Measurements from ENCODE around the gene DNM1L. TPM values are rescaled to one million over a fixed set of nuclear protein-coding genes. Genes with fewer than 3 reads are reported as not detected.

Gene DNM1L
- polyA plus RNA-seq, 1 of the 3 experiments (the other 2 are of a cell fraction), result 26.6 TPM

DNA sequence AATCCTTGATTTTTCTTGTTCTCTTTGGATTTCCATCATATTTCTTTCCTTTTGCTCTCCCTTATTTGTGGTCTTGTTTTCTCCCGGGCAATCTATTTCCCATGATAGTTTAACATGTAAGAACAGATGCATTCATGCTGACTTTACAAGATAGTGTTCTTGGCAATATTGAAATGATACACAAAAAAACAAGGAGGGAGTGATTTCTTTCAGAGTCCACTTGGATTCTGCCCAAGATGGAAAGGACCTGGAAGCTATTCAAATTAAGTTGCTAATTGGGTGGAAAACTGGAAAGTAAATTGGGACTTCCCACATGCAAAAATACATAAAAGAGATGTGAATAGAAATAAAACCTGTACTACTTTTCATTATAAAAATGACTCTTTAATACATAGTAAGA lies 91.0 kb downstream of the DNM1L start:
- no peak overlapping the region for H3K4me3 ChIP-seq (ENCODE audit: low read depth in 2 of 2, low read length in 1 of 2)
- H4K20me1 ChIP-seq (ENCODE audit: insufficient read depth), result no peaks in the 10 kb centered on the region
- no peaks in the 10 kb centered on the region for H3K36me3 ChIP-seq (replicated peaks in 1 of 2; ENCODE audit: control insufficient read depth in 1 of 2, insufficient read depth in 2 of 2, low read length in 1 of 2)
- H3K9ac ChIP-seq, result no peak overlapping the region
- no peak overlapping the region for H2AFZ ChIP-seq (ENCODE audit: low read depth)
- DNase-seq, result no peak
- CTCF ChIA-PET, result interaction anchor here (1.5 to 3.5 kb wide), 2 partner anchors 8 to 14 kb away, joined by 3 to 22 read pairs; partner anchors contain the start of gene YARS2
- H3K4me1 ChIP-seq (ENCODE audit: control insufficient read depth in 1 of 2, insufficient read depth in 2 of 2, low read depth in 1 of 2, low read length in 1 of 2), result no peaks in the 10 kb centered on the region
- POLR2A ChIA-PET, result no interaction called here
- no peaks in the 10 kb centered on the region for H3K79me2 ChIP-seq (ENCODE audit: insufficient read depth)
- H3K4me2 ChIP-seq, result no peak overlapping the region
- no peaks in the 10 kb centered on the region for H3K9me2 ChIP-seq
- no peaks in the 10 kb centered on the region for H3F3A ChIP-seq (replicated peaks; ENCODE audit: insufficient read depth)
- TF ChIP-seq, protein P1, sequence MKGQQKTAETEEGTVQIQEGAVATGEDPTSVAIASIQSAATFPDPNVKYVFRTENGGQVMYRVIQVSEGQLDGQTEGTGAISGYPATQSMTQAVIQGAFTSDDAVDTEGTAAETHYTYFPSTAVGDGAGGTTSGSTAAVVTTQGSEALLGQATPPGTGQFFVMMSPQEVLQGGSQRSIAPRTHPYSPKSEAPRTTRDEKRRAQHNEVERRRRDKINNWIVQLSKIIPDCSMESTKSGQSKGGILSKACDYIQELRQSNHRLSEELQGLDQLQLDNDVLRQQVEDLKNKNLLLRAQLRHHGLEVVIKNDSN (IDR thresholded peaks at IDR 0.05; ENCODE audit: borderline replicate concordance, low read depth), result no peak
- TF ChIP-seq RCOR1 (IDR thresholded peaks at IDR 0.05; ENCODE audit: low read length), result no peak
- no peak for TF ChIP-seq SMC3 (IDR thresholded peaks at IDR 0.05; ENCODE audit: low read depth, low read length)
- TF ChIP-seq RXRA (IDR thresholded peaks at IDR 0.05; ENCODE audit: borderline replicate concordance, low read depth), result no peak
- TF ChIP-seq RAD21 (IDR thresholded peaks at IDR 0.05; ENCODE audit: low read length), result no peak
- no peak for TF ChIP-seq CHD2 (IDR thresholded peaks at IDR 0.05; ENCODE audit: low read length, partially characterized antibody)
- TF ChIP-seq, protein P2, sequence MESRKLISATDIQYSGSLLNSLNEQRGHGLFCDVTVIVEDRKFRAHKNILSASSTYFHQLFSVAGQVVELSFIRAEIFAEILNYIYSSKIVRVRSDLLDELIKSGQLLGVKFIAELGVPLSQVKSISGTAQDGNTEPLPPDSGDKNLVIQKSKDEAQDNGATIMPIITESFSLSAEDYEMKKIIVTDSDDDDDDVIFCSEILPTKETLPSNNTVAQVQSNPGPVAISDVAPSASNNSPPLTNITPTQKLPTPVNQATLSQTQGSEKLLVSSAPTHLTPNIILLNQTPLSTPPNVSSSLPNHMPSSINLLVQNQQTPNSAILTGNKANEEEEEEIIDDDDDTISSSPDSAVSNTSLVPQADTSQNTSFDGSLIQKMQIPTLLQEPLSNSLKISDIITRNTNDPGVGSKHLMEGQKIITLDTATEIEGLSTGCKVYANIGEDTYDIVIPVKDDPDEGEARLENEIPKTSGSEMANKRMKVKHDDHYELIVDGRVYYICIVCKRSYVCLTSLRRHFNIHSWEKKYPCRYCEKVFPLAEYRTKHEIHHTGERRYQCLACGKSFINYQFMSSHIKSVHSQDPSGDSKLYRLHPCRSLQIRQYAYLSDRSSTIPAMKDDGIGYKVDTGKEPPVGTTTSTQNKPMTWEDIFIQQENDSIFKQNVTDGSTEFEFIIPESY (IDR thresholded peaks at IDR 0.05; ENCODE audit: borderline replicate concordance, low read depth), result no peak
- TF ChIP-seq RFX5 (IDR thresholded peaks at IDR 0.05; ENCODE audit: low read length), result no peak
- no peak for TF ChIP-seq TEAD4 (IDR thresholded peaks at IDR 0.05; ENCODE audit: borderline replicate concordance, insufficient read depth)
- no peak for TF ChIP-seq ELF1 (IDR thresholded peaks at IDR 0.05)
- H3K27ac ChIP-seq (ENCODE audit: low read depth in 2 of 2, low read length in 1 of 2), result no peak overlapping the region
- H3K27me3 ChIP-seq (ENCODE audit: insufficient read depth), result no peaks in the 10 kb centered on the region
- WGBS (ENCODE audit: low lambda C conversion rate), result 39% methylated on average over 1 of the region's 1 CpG
- no peaks in the 10 kb centered on the region for H3K9me3 ChIP-seq

DNA sequence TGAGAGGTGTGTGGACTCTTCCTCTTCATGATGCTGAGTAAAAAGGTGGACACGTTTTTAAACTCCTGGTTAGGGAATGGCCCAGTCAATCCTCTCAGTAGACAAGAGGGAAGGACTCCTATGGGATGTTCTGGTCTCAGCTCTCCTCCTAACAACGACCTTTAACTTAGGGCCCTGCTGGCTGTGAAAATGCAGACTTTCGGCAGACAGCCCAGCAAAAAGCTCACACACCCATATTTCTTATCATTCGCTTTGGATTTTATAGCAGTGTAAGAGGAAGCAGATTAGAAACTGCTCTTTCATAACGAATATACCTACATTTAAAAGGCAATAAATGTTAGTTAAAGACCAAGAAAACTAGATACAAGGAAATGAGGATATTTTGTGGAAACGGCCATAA lies 94.6 kb downstream of the DNM1L start:
- no peaks in the 10 kb centered on the region for H3K79me2 ChIP-seq (ENCODE audit: insufficient read depth)
- TF ChIP-seq, protein P3, sequence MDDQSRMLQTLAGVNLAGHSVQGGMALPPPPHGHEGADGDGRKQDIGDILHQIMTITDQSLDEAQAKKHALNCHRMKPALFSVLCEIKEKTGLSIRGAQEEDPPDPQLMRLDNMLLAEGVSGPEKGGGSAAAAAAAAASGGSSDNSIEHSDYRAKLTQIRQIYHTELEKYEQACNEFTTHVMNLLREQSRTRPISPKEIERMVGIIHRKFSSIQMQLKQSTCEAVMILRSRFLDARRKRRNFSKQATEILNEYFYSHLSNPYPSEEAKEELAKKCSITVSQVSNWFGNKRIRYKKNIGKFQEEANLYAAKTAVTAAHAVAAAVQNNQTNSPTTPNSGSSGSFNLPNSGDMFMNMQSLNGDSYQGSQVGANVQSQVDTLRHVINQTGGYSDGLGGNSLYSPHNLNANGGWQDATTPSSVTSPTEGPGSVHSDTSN (IDR thresholded peaks at IDR 0.05), result no peak
- no peak for TF ChIP-seq ELF1 (IDR thresholded peaks at IDR 0.05)
- TF ChIP-seq, protein P1 (IDR thresholded peaks at IDR 0.05; ENCODE audit: borderline replicate concordance, low read depth), result no peak
- TF ChIP-seq FOXJ3 (CRISPR knock-in tag; IDR thresholded peaks at IDR 0.05), result no peak
- TF ChIP-seq POLR2AphosphoS5 (IDR thresholded peaks at IDR 0.05; ENCODE audit: low read depth, low read length), result no peak
- no peaks in the 10 kb centered on the region for H3K27me3 ChIP-seq (ENCODE audit: insufficient read depth)
- no peaks in the 10 kb centered on the region for H3F3A ChIP-seq (replicated peaks; ENCODE audit: insufficient read depth)
- no peak overlapping the region for H3K9ac ChIP-seq
- ChIA-PET POLR2A (no interaction called here), CTCF (interaction anchor here (1.0 to 2.2 kb wide), 2 partner anchors 17 to 174 kb away, joined by 3 to 19 read pairs; partner anchors contain the start of gene YARS2)
- H3K9me3 ChIP-seq, result no peaks in the 10 kb centered on the region
- no peak overlapping the region for H3K27ac ChIP-seq (ENCODE audit: low read depth in 2 of 2, low read length in 1 of 2)
- H4K20me1 ChIP-seq (ENCODE audit: insufficient read depth), result no peaks in the 10 kb centered on the region
- H2AFZ ChIP-seq (ENCODE audit: low read depth), result no peak overlapping the region
- H3K4me1 ChIP-seq (ENCODE audit: control insufficient read depth in 1 of 2, insufficient read depth in 2 of 2, low read depth in 1 of 2, low read length in 1 of 2), result no peaks in the 10 kb centered on the region
- H3K9me2 ChIP-seq, result no peaks in the 10 kb centered on the region
- H3K36me3 ChIP-seq (replicated peaks in 1 of 2; ENCODE audit: control insufficient read depth in 1 of 2, insufficient read depth in 2 of 2, low read length in 1 of 2), result no peaks in the 10 kb centered on the region
- no peak overlapping the region for H3K4me2 ChIP-seq
- 32% methylated on average over 6 of the region's 6 CpGs for WGBS (ENCODE audit: low lambda C conversion rate)
- H3K4me3 ChIP-seq (ENCODE audit: low read depth in 2 of 2, low read length in 1 of 2), result no peak overlapping the region
- no peak for DNase-seq

All from SK-N-SH (cell line).